GM21423 (cell line): ENCODE measurements around the gene LONP1.
"Not testable (repeated sequence)": the region's sequence is repeated elsewhere in the genome, so short reads cannot be mapped to it uniquely, and the experiment has no call there.

Experiments used
- ATAC-seq: cut with Tn5 transposase; IDR thresholded peaks from one replicate; pipeline ENCODE4 v1.9.1; 2021; ENCODE audit warnings: mild to moderate bottlenecking, moderate library complexity; ENCODE audit not compliant: unreplicated experiment

LONP1 gene

GRCh38 chr19:5711713-5712161 is 8.2 kb downstream of the LONP1 start:
- no peak for ATAC-seq

DNA sequence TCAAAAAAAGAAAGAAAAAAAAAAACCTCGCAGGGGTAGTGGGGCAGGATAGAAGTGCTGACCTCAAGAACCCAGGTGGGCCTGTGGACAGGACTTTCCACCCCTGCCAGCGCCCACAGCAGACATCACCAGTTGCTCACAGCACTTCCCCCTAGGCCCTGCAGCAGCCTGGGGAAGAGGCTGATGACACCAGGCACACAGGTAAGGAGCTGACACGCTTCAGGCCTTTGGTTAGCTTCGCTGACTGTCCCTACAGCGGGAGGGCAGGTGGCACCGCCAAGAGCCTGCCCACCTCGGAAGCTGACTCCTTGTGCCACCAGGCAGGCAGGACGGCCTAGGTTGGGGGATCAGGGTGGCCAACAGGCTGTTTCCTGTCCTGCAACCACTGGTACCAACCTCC is 8.9 kb downstream of the LONP1 start:
- ATAC-seq, result no peak

DNA sequence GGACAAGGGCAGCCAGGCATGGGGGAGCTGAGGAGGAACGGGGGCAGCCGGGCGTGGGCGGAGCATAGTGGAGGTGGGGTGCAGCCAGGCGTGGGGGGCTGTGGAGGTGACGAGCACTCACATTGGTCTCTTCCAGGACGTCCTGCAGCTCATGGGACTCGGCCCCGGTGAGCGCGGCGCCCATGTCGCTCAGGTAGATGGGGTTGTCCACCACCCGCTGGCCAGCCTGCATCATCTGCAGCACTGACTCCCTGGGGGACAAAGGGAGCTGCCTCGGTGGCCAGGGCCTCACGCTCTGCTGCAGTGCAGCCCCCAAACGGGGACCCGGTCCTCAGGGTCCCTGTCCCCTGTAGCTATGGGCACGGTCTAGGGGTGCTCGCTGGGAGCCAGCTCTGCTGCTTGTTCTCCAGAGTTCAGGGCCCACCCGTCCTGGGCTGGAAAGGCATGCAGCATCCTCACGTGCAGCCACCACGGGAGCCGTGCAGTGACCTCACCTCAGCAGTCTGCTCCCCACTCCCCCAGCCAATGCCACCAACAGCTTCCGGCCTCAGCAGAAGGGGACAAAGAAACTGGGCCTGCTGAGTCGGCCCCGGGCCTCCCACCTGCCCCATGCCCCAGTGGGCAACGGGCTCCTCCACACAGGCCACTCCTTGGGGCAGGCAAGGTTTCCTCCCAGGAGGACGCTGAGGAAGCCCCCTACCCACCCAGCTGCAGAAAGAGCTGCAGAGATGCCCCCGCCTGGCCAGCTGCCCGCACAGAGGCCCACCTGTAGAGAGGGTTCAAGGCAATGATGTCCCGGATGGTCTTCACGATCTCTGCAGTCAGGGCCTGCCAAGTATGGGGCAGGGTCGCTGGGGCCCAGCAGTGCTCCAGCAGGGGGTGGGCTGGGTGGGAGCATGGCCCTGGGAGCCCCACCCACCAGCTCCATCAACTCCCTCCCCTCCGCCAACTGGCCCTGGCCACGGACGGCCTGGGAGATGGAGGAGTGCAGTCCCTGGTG is 12.1 kb downstream of the LONP1 start:
- no peak for ATAC-seq

DNA sequence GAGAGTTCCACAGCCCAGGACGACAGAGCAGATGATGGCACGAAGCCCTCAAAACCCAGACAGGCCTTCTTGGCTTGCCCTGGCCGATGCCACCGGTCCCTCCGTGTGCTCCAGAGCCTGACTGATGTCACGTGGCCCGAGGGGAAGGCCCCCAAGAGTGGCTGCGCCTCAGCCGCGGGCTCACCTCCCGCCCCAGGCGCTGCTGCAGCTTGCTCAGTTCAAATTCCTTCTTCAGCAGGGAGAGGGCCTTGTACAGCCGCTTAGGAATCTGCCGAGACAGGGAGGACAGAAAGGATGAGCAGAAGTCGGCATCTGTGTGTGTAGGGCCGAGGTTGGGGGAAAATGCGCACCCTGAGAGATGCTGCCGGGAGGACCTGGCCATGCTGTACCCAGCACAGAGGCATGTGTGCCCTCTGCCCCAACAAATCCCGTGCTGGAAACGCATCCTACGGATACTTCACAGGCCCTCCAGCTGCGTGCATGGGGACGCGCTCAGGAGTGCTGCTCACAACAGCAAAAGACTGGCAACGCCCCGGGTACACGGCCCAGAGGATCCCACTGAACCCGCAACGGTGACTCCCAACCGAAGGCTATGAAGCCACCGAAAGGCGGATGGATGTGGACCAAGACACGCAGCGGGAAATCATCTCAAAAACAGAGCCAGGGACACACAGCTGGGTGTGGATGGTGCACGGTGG is 12.9 kb downstream of the LONP1 start:
- no peak for ATAC-seq

GRCh38 chr19:5705552-5705951 is 14.4 kb downstream of the LONP1 start:
- ATAC-seq, result no peak

- ATAC-seq, result no peak
Measured at GRCh38 chr19:5703819-5704818, 15.8 kb downstream of the LONP1 start.

GRCh38 chr19:5702053-5702410 is 17.9 kb downstream of the LONP1 start:
- not testable (repeated sequence) for ATAC-seq

- ATAC-seq, result no peak
Measured at GRCh38 chr19:5700455-5701092, 19.4 kb downstream of the LONP1 start.

- ATAC-seq, result no peak
Measured at GRCh38 chr19:5698635-5699422, 21.1 kb downstream of the LONP1 start.

DNA sequence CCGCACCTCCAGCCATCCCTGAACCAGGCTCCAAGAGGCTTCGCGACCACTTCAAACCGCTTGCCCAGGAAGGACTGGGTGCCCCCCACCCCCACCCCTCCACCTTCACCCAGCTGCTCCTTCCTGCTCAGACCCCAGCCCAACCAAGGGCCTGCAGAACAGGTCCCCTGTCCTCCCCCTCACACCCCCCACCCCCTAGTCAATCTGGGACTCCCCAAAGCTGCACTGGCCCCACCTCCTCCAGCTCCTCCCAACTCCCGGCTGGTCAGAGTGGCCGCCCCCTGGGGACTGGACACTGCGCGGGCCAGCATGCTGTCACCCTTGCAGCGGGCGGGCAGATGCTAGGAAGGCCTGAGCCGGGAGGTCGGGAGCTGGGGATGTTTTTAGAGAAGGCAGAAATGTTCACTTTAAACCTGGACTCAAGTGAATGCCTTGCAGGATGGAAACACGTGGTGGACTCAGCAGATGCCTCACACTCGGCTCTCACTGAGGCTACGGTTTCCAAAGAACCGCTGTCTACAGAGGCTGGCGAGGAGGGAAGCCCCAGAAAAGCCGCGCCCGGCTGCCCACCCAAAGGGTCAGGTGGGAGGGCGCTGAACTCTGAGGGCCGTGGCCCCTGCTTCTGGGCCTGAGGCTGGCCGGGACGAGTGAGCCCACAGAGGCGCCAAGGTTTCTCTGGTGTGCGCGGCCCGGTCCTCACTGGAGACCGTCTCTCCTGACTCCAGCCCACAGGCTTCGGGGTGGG is 21.9 kb downstream of the LONP1 start:
- no peak for ATAC-seq

DNA sequence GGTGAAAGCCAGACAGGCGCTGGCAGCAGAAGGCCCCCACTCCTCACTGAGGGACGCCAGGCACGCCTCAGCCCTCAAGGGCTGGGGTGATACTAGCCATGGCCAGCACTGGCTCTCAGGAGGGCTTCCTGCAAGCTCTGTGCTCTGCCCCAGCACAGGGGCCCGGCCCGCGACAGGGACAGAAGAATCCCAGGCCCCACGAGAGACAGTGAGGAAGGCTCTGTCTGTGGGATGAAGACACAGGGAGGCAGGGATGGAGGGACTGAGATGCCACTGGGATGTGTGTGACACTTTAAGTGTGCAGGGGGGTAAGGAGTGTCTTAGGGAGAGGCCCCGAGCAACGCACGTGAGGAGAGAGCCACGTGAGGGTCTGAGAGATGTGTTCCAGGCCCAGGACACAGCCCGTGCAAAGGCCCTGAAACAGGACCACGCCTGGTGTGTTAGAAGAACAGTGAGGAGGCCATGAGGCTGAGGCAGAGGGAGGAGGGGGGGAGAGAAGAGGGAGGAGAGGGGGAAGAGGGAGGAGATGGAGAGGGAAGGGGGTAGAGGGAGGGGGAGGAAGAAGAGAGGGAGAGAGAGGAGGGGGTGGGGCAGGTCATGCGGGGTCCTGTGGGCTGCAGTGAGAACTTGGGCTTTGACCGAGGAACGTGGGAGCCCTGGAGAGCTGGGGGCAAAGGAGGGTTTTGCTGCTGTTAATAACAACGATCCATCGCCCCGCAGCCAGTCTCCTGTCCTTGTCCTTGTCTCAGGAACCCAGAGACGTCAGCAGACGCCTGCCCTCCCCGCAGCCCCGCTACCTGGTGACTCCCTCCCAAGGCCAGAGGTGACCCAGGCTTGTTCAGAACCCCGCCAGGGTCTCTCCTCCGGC is 22.7 kb downstream of the LONP1 start:
- ATAC-seq, result no peak

- no peak for ATAC-seq
Measured at GRCh38 chr19:5696196-5697021, 23.5 kb downstream of the LONP1 start.

GRCh38 chr19:5695649-5696195 is 24.2 kb downstream of the LONP1 start:
- no peak for ATAC-seq

DNA sequence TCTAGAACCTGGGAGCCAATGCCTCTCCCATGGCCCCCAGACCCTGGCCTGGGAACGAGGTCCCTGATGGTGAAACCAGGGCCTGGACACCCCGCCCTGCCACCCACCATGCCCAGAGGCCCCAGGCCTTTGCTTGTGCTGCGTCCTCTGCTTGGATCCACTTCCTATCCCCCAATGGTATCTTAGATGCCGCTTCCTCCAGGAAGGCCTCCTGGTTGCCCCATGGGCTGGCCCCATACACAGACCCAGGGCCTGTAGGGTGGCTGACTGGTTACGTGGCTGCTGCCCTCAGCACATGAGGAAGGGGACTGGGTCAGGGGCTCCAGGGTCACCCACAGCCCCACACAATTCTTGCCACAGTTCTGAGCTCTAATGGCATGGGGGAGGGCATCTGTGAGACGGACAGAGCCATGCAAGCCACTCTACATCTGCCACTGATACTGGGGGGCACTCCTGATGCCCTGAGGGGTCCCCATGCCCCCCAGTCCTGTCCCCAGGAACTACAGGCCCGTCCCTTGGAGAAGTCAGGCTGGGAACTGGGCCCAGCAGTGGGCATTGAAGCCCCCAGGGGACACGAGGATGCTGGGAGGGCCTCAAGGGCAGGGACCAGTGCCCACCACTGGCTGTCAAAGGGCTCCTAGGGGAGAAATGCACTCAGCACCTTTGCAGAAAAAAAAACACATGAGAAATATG is 24.8 kb downstream of the LONP1 start:
- ATAC-seq, result no peak

DNA sequence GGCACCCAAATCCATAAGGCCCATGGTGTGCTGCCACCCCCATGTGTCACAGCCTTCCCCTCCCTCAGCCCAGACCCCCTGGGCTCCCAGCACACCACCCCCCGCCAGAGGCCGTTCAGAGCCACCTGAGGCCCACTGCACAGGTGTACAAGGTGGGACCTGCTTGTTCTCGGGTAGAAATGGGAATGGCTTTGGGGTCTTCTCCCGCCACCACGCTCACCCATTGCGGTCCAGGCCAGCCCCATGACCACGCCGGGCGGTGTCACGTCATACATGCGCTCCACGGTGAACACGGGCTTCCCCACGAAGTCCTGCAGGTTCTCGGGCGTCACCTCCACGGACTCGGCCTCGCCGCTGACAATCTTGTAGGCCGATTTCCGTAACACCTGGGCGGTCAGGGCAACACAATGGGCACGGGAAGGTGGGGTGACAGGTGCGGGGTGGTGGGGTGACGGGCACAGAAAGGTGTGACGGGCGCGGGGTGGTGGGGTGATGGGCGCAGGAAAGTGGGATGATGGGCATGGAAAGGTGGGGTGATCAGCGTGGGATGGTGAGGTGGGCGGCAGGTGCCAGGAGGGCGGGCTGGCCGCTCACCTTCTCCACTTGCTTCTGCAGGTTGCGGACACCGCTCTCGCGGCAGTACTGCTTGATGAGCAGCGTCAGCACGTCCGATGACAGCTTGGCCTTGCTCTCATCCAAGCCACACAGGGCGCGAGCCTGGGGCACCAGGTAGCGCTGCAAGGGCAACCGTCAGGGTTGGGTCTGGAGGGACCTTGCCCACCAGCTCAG is 25.6 kb downstream of the LONP1 start:
- no peak for ATAC-seq
